Right ventricle myocardium inferior (tissue), 1 donor: ENCODE data around the gene LCN12. TPM values are rescaled to one million over a fixed set of nuclear protein-coding genes. Genes with fewer than 3 reads are reported as not detected.
"Not testable (repeated sequence)": the region's sequence is repeated elsewhere in the genome, so short reads cannot be mapped to it uniquely, and the experiment has no call there.

Experiments
- ATAC-seq: fragments of 200-7000 bp; cut with Tn5 transposase; one replicate; pipeline ENCODE4 v1.9.1; 2020; ENCODE audit warnings: mild to moderate bottlenecking, moderate library complexity
- DNase-seq: peaks from one replicate; pipeline ENCODE4 v3.0.0; 2021; ENCODE audit errors: missing footprints
- intact Hi-C: fragments of 100-400 bp; cut with DNase I; formaldehyde crosslinking; loops from one replicate; pipeline ENCODE4 v1.11.0; 2022
- total RNA-seq: library from RNA; stranded (reverse); fragmentation: NEBNext Ultra II Directional; extraction: Animal tissue kit (Norgen Biotek cat#: 25700); gene quantifications from one replicate; pipeline ENCODE4 v1.2.1, GENCODE V29; 2021
- donor health status: DM: no; HTN: yes; CAD: no; lungs with severe emphysema.

Gene LCN12
- total RNA-seq, 1 donor from 2014 or later: 2.9 TPM

DNA sequence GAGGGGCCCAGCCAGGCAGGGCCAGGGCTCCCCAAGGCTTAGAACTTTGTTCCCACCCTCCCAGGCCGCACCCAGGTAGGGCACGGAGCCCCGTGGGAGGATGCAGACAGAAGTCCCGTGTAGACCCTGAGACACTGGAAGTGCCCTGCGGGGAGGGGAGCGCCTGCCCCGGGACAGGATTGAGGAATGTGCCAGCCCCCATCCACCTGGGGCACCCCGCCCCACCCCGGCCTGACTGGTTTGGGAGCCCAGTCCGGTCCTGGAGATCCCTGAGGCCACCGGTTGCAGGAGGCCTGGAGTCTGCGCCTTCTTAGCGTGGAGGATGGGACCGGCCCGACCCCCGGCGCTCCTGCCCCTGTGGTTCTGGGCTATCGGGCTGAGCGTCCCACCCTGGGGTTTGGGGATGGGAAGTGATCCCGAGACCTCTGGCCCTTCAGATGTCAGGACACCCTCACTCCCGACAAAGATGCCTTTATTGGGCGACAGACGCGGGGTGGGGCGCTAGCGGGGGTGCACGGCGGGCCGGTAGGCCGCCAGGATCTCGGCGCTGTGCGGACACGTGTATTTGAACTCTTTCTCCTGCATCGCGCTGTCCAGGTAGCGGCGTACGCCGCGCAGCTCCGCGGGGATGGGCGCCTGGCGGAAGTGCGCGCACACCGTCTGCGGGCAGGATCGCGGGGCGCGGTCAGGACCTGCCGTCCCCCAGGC, 42.3 kb downstream of the LCN12 start:
- no peak for ATAC-seq
- intact Hi-C loops: no loop called here

DNA sequence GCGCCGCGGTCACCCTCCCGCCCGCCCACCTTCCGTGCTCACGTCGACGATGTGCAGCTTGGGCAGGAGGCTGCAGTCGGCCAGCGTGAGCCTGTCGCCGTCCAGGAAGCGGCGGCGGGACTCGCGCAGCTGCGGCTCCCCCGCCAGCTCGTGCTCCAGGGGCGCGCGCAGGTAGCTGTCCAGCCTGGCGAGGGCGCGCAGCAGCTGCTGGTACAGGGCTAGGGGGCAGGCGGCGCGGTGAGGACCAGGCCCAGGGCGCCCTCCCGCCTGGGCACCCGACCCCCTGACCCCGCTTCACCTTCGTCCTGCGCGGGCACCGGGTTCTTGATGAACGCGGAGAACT, 42.8 kb downstream of the LCN12 start:
- no peak for ATAC-seq
- intact Hi-C loops: no loop called here
- DNase-seq: no peak

More for the DNA sequence above, 42.3 kb downstream of the LCN12 start:
- DNase-seq: no peak

DNA sequence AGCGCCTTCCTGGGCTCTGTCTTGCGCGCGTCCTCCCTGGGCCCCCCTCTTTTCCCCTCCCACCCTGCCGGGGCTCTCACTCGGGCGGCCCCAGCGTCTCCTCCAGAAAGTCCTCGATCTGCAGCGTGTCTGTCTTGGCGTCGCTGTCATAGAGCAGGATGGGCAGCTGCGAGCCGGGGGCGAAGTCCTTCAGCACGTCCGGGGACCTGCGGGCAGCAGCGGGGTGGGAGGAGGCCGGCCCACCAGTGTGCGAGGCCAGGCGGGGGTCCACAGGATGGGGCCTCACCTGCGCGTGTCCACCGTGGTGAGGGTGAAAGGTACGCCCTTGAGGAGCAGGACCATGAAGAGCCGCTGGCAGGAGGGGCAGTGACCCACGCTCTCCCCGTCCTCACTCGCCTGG, 43.3 kb downstream of the LCN12 start:
- ATAC-seq (no peak), DNase-seq (no peak)
- intact Hi-C loops: no loop called here

DNA sequence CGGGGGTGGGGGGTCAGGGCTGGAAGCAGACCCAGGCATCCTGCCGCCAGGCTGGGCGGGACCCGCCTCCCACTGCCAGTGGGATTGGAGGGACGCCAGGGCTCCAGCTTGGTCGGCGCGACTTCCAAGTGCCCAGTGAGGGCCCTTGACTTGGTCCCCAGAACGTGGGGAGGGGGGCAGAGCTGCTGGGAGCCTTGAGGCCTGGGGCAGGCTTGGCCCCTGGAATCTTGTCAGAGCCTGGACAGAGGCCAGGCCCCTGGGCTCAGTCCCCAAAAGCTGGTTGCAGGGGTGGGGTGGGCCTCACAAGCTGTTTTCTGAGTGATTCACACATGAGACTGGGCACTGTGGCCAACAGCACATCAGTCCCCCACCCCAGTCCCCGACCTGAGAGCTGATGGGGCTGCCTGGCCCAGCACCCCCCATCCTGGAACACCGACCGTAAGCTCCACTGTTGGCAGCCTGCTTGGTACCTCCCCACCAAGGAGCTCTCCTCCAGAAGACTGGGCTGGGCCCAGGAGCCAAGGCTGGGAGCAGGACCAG, 43.8 kb downstream of the LCN12 start:
- ATAC-seq (no peak), DNase-seq (no peak)
- intact Hi-C loops: no loop called here

DNA sequence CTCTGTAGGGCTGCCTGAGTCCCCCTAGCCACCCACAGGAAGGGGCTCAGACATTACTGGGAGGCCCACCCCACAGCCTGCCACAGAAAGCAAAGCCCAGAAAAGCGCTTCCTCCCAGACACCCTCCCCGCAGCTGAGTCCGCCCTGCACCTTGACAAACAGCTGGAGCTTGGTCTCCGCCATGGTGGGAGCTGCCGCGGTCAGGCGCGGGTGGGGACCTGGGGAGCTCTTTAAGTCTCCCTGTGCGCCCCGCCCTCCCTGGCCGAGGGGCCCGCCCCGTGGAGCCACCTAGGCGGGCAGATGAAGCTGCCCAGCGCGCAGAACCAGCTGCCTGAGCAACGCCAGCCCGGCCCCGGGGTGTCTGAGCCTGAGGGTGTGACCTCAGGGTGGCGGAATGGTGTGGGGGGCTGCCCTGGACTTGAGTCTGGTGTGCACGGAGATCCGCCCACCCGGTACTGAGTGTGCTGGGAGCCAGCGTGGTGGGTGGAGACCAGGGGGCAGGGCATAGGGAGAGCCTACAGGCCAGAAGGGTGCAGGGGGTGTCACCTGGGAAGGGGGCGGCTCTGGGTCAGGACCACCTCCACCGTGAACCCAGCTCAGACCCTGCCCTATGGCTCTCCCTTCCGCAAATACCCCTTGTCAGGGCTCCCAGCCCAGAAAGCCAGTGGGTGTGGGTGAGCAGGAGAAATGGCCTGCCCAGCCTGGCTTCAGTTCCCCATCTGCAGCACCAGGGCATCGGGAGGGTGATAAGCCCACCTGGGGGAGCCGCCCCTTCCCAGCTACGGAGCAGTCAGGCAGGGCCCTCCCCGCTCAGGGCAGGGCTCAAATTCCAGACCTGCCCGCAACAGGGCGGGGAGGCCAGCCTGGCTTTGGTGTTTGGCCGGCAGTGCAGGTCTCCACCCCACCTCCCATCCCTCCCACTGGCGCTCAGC, 44.6 kb downstream of the LCN12 start, which contains the start of gene CLIC3:
Gene CLIC3, minus strand, starts transcription at position 208 of the 932 bp plus-strand sequence. Its CDS starts 25 bp downstream, at position 183.
- no peak for DNase-seq
- no peak for ATAC-seq
- intact Hi-C loops: no loop called here

DNA sequence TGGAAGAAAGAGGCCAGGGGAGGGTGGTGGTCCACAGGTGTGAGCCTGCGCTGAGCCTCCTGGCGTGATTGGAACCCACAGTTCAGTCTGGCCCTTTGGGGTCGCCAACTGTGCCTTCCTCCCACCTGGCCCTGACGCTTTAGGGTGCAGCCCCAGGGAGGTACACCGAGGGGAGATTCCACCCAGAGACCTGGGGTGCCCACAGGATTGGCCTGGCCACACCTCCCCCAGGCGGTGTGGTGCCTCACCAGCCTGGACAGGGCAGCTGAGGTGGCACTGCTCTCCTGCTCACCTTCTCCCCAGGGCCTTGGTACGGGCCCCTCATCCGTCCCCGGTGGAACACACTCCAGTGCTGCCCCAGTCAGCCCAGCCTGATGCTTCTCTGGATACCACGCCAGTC, 45.3 kb downstream of the LCN12 start:
- DNase-seq: no peak
- intact Hi-C loops: no loop called here
- no peak for ATAC-seq

DNA sequence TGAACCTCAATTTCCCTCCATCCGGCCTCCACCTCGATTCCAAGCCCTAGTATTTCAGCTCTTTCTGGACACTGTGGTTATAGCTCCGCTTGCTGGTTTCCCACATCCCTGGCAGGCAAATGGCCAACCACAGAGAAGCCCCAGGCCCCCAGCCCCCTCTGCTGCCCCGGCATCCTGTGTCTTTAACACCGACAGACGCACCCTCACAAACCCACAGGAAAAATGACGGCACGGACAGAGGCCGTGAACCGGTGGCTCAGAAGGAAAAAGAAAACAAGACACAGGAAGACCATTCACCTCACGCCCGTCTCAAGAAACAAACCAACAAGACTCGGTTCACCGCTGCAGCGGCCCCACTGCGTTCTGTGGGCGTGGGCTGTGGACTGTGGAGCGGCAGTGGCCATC, 45.8 kb downstream of the LCN12 start:
- intact Hi-C loops: no loop called here
- ATAC-seq: no peak
- DNase-seq: no peak

DNA sequence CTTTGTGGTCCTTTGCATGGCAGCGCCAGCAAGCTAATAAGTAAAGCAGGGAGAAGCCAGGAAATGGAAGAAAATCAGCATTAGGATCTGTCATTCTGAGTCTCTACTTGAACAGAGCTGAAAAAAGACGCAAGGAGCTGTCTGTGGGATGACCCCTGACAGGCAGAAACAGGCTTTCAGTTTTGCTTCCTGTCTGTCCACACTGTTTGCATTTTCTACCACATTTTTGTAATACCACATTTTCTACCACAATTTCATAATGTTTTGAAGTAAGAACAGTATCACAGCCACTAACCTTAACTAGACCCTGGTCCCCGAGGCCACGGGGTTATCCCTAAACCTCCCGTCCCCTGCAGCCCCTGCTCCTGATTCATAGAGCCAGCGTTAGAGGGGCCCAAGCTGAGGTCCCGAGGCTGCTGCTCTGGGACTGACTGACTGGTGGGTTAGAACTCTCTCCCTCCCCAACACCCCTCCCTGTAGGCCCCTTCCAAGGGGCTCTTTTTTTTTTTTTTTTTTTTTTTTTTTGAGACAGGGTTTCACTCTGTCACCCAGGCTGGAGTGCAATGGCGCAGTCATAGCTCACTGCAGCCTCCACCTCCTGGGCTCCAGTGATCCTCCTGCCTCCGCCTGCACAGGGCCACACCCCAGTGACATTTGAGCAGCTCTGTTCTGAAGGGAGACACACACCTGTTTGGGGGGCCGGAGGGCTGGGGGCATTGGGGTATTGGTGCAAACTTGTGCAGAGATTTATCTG, 48.3 kb downstream of the LCN12 start:
- DNase-seq: no peak
- no peak for ATAC-seq
- intact Hi-C loops: no loop called here

DNA sequence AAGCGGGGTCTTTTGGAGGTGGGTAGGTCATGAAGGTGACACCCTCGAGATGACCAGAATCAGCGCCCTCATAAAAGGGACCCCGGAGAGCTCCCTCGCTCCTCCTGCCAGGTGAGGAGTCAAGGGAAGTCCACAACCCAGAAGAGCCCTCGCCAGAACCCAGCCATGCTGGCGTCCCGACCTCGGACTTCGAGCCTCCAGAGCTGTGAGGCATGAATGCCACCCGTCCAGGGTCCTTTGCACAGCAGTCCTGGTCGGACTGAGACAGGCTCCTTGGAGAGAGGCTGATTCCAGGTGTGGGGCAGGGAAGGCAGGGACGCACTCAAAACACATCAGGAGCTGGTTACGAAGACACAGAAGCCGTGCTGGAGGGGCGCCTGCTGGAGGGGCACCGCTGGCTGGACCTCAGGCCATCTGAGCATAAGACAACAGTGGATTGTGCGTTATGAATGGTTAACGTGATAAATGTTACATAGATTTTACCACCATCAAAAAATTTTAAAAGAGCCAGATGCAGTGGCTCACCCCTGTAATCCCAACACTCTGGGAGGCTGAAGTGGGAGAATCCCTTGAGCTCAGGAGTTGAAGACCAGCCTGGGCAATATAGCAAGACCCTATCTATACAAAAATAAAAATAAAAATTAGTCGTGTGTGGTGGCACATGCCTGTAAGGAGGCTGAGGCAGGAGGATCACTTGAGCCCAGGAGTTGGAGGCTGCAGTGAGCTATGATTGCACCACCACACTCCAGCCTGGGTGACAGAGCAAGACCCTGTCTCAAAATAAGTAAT, 50.0 kb downstream of the LCN12 start:
- DNase-seq: no peak
- no peak for ATAC-seq
- intact Hi-C loops: no loop called here

DNA sequence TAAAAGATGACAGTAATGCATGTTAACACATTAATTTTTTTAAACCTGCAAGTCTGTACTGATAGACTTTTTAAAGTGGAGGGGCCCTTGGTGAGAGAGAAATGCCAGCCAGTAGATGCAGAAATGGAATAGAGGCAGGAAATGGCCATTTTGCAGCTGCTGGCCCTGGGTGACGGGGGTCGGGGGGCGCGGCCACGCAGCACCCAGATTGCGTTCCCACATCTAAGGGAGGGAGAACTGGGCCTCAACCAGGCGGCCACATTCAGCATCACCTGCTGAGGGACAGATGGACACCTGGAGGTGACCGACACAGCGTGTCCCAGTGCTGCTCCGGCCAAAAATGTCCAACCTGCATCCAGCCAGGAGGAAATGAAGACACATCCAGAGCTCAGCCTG, 50.6 kb downstream of the LCN12 start:
- intact Hi-C loops: no loop called here
- ATAC-seq (no peak), DNase-seq (no peak)

DNA sequence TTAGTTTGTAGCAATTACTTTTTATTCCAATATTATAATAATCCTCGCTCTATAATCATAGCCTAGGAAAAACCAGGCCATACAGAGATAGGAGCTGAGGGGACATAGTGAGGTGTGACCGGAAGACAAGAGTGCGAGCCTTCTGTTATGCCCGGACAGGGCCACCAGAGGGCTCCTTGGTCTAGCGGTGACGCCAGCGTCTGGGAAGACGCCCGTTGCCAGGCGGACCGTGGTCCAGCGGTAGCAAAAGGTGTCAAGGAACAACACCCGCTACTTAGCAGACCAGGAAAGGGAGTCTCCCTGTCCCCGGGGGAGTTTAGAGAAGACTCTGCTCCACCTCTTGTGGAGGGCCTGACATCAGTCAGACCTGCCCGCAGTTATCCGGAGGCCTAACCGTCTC, 52.2 kb downstream of the LCN12 start:
- DNase-seq, ATAC-seq, intact Hi-C loops: not testable (repeated sequence)

Other genes starting within 250 kb of the LCN12 start
- gene DIPK1B, start 239.7 kb upstream of the LCN12 start, total RNA-seq: 16.4 TPM
- 11.3 TPM for gene LCN10, start 209.3 kb upstream of the LCN12 start, total RNA-seq
- gene LCN6, start 203.7 kb upstream of the LCN12 start, total RNA-seq: 22.2 TPM
- gene LCN8, start 194.0 kb upstream of the LCN12 start, total RNA-seq: not detected
- gene LCN15, start 187.8 kb upstream of the LCN12 start, total RNA-seq: 0.46 TPM
- 75.9 TPM for gene TMEM141, start 160.9 kb upstream of the LCN12 start, total RNA-seq
- gene CCDC183, start 155.9 kb upstream of the LCN12 start, total RNA-seq: 1.6 TPM
- 69.5 TPM for gene RABL6, start 144.3 kb upstream of the LCN12 start, total RNA-seq
- gene AJM1, start 109.8 kb upstream of the LCN12 start, total RNA-seq: 8.6 TPM
- 358 TPM for gene PHPT1, start 102.9 kb upstream of the LCN12 start, total RNA-seq
- gene MAMDC4, start 99.9 kb upstream of the LCN12 start, total RNA-seq: 12.8 TPM
- 358 TPM for gene EDF1, start 86.0 kb upstream of the LCN12 start, total RNA-seq
- 12.6 TPM for gene TRAF2, start 65.8 kb upstream of the LCN12 start, total RNA-seq
- 143 TPM for gene FBXW5, start 7.5 kb upstream of the LCN12 start, total RNA-seq
- 1.3 TPM for gene C8G, start 7.0 kb upstream of the LCN12 start, total RNA-seq
- 6,282 TPM for gene PTGDS, start 25.2 kb downstream of the LCN12 start, total RNA-seq
- gene LCNL1, start 30.7 kb downstream of the LCN12 start, total RNA-seq: 8.6 TPM
- gene PAXX, start 40.1 kb downstream of the LCN12 start, total RNA-seq: 26.9 TPM
- gene CLIC3, start 44.3 kb downstream of the LCN12 start, total RNA-seq: 1.1 TPM
- 28.2 TPM for gene ABCA2, start 76.0 kb downstream of the LCN12 start, total RNA-seq
- gene FUT7, start 79.8 kb downstream of the LCN12 start, total RNA-seq: 0.11 TPM
- 69.0 TPM for gene NPDC1, start 93.9 kb downstream of the LCN12 start, total RNA-seq
- 2.7 TPM for gene ENTPD2, start 101.8 kb downstream of the LCN12 start, total RNA-seq
- gene SAPCD2, start 118.3 kb downstream of the LCN12 start, total RNA-seq: 0.22 TPM
- 13.6 TPM for gene UAP1L1, start 125.2 kb downstream of the LCN12 start, total RNA-seq
- gene MAN1B1, start 134.7 kb downstream of the LCN12 start, total RNA-seq: 20.4 TPM
- gene DPP7, start 162.5 kb downstream of the LCN12 start, total RNA-seq: 143 TPM
- gene GRIN1, start 186.9 kb downstream of the LCN12 start, total RNA-seq: not detected
- not detected for gene LRRC26, start 217.8 kb downstream of the LCN12 start, total RNA-seq
- not detected for gene TMEM210, start 219.8 kb downstream of the LCN12 start, total RNA-seq
- gene ANAPC2, start 236.3 kb downstream of the LCN12 start, total RNA-seq: 35.0 TPM
- 70.7 TPM for gene SSNA1, start 236.4 kb downstream of the LCN12 start, total RNA-seq
- 27.9 TPM for gene TPRN, start 248.5 kb downstream of the LCN12 start, total RNA-seq